HEK293T (cell line): ENCODE measurements around the gene RNF144A.

Experiments used
- ELF4 ChIP-seq: fragments of 450-650 bp; IDR thresholded peaks from 2 replicates; pipeline ENCODE4 v1.6.1; 2017; ENCODE audit warnings: antibody characterized with exemption
- FOXM1 ChIP-seq: fragments of 450-650 bp; IDR thresholded peaks from 2 replicates; pipeline ENCODE4 v1.6.1; 2017; ENCODE audit warnings: mild to moderate bottlenecking, borderline replicate concordance
- SP1 ChIP-seq: fragments of 450-650 bp; IDR thresholded peaks from 2 replicates; pipeline ENCODE4 v1.6.1; 2017
- SUZ12 ChIP-seq: fragments of 450-650 bp; IDR thresholded peaks from 2 replicates; pipeline ENCODE4 v1.6.1; 2016; ENCODE audit warnings: mild to moderate bottlenecking

DNA sequence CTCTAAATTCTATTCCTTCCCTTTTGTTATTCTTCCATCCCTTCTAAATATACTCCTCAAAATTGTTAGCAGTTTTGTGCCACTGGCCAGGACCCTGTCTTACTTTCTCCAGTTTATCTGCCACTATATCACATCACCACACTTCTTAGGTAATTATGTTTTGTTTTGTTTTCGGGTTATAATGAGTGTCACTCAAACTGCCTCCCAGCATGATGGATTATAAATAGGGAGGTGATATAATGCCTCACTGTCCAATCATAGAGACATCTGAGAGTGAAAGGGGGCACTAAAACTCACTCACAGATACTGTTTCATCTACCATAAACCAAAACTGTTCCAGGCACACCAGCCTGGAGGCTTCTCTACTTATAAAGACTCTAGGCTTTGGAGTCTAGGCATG is 36.2 kb upstream of the RNF144A start:
- TF ChIP-seq SUZ12 (no peak), ELF4 (no peak), FOXM1 (no peak), SP1 (no peak)
